Amniotic stem cell (primary cell): Measurements from ENCODE around the gene PRG2.
"Not testable (repeated sequence)": the region's sequence is repeated elsewhere in the genome, so short reads cannot be mapped to it uniquely, and the experiment has no call there.

Source experiments
- DNase-seq: peaks from one replicate; lab custom pipeline; 2025; lab: John Stamatoyannopoulos, UW

The PRG2 gene

DNA sequence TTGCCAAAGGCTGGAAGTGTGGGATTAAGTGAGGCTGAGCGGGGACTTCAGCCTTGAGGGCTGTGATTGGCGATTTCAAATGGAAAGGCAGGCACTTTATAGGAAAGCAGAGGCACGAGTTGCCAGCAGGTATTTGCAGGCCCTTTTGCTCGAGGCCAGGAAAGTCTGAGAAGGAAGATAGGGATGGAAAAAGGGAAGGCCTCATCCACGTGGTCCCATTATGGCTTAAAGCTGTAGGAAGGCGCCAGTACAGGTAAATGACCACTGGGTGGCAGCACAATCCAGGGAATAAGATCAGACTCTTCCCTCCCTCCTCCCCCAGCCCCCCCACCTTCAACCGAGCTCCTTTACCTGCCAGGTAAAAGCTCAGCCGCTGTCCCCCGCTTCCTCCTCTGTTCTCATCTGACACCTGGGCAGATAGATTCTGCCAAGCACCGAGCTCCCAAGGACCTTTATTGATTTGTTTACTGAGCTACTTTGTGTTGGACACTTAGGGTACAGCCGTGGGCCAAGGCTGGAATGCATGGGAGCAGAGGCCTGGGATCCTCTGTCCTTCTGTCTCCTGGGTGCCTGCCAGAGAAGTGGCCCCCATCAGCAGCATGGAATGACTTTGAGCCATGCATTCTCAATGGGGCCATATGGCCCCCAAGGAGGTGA lies 44.8 kb downstream of the PRG2 start:
- no peak for DNase-seq

DNA sequence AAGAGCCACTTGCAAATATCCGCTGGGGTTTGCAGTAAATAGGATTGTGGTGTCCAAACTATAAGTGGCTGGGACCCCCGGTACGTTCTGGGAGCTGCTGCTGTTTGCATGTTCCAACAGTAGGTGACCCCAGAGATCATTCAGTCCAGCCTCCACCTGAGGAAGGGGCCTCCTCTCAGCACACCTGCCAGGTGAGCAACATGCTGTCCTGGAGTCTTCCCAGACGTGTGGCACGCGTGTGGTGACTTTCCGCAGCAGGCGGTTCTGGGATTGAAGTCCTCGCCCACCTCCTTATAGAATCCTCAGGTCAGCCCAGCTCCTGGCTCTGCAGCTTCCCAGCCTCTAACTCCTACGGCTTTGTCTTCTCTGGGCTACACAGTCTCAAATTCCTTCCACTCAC lies 45.6 kb downstream of the PRG2 start:
- no peak for DNase-seq

DNA sequence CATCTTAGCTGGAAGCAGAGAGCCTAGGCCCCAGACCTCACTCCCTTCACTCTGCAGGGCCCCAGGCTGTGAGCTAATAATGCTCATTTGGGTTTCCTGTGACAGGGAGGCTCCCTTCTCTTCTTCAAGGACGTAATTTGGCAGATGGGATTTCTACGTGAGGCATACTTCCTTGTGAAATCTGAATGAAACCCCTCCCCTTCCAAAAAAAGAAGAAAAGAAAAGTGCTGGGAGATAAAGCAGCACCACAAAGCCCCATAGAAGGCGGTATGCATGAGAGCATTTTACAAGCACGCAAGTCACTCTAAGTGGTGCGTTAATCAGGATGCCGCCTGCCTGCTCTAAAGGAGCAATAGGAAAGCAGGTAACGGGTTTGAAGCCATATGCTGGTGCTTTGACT lies 46.6 kb downstream of the PRG2 start:
- DNase-seq = no peak

DNA sequence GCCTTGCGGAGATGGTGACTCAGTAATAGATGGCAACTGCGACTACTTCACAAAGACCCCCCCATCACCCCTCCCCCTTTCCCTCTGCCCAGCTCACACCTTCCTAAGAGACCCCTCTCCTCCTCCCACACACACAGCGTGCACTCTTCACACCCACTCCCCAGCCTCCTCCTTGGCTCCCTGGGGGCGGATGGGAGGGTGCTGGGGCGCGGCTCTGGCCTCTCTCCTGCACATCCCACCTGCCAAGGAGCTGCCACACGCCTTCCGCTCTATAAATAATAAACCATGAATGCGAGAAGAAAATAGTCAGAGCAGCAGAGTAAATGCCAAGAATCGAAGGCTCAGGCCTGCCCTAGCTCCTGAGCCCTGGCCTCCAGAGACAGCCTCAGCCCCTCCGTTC lies 47.7 kb downstream of the PRG2 start:
- no peak for DNase-seq

DNA sequence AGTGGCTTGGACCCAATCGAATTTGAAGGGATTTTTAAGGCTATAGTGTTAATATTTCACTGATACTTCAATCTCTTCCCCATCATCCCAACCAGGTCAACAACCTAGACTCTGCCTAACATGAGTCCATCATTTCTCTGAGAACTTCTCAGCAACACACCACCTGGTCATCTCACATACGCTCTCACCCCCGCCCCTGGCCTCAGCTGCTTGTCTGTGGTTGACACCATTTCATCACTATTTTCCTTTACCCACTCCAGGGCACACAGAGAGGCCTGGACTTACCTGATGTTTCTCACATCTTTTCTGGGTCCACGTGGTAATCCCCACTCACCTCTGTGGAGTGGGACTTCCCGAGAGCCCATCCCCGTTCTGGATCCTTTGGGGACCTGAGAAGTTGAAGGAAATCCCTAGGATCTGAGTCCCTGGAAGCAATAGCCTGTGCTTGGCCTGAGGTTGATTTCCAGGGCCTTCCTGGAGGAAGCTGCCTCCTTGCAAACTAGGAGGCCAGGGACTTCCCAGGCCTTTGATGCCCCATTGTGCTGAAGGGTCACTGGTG lies 49.1 kb downstream of the PRG2 start:
- no peak for DNase-seq

DNA sequence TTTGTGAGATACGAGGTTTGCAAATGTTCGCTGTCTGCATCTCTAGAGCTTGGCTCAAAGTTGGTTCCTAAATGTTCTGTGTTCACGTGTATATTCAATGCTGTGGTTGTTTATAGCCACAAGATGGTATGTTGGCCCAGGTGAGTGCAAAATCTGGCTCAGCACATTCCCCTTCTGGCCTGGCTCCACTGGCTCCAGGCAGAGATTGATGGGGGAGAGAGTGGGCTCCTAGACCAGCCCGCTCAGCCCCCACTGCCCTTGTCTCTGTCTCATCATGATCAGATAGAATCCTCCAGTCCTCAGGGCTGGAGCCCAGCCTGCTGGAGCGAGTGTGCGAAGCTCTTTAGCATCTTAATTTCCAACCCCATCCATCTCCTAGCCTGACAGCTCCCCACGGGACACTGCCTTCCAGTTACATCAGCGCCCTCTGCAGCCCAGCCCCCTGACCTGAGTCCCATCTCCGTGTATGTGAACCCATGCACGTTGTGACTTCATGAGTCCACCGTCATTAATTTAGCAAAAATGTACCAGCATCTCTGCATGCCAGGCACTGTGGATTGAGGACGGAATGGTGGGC lies 50.3 kb downstream of the PRG2 start:
- DNase-seq = no peak

DNA sequence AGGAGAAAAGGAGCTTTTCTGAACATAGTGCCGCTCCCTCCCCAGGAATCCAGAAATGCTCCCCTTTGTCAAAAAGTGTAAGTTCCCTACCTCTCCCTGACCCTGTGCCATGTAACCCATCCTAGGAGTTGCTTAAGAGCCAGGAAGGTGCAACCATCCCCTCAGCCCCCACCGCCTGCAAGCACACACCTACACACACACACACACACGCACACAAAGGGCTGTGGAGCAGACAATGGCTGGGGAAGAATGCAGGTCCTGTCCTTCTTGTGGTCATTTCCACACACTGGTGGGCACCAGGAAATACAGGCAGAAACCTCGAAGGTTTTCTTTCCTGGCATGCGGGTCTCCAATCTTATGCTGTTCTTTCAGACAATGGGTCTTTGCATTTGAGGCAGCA lies 51.1 kb downstream of the PRG2 start:
- DNase-seq = no peak

DNA sequence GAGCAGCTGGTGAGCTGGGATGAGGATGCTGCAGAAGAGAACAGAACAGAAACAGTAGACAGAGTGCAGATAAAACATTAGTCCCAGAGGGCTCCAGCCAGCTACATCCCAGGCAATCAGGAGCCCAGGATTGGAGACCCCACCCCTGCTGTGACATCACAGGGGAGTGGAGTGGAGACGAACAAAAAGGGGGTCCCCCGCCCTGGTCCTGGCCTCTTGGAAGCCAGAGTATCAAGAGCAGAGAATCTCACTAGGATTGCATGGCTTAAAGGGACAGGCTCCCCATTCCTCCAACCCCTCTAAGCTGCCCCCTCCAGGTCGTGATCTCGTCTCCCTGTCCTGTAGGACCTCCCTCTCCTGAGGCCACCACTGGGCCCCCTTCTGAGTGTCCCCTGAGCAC lies 52.3 kb downstream of the PRG2 start, which contains the start of gene P2RX3:
Gene P2RX3 (plus strand): TSS at position 211 of the 400 bp plus-strand sequence. CDS start 199 bp downstream, outside the sequence.
- no peak for DNase-seq

DNA sequence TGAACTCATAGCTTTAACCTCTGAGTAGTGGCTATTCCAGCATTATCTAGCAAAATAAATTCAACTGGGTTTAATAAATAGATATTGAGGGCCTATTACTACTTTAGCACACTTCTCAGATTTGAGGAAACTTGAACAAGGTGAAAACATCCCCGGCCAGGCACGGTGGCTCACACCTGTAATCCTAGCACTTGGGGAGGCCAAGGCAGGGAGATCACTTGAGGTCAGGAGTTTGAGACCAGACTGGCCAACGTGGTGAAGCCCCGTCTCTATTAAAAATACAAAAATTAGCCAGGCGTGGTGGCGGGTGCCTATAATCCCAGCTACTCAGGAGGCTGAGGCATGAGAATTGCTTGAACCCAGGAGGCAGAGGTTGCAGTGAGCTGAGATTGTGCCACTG lies 53.6 kb downstream of the PRG2 start:
- not testable (repeated sequence) for DNase-seq
